GM12892 (cell line): ENCODE measurements around the gene SLC25A41.

ENCODE experiments used
- POLR2A ChIP-seq: IDR thresholded peaks from 2 replicates; pipeline ENCODE4 v1.6.1; 2011; ENCODE audit warnings: low read depth, low read length, control low read depth
- POLR2AphosphoS5 ChIP-seq: IDR thresholded peaks from 2 replicates; pipeline ENCODE4 v1.6.1; 2011; ENCODE audit warnings: low read depth, low read length, control low read depth
- TAF1 ChIP-seq: IDR thresholded peaks from 2 replicates; pipeline ENCODE4 v1.6.1; 2011; ENCODE audit warnings: low read depth, mild to moderate bottlenecking, control low read depth, low read length, borderline replicate concordance

- no peak for TF ChIP-seq POLR2A
- no peak for TF ChIP-seq POLR2AphosphoS5
- no peak for TF ChIP-seq TAF1
Observed at GRCh38 chr19:6431891-6432290, 1.7 kb downstream of the SLC25A41 start.
